BE2C (cell line): ENCODE data around the gene JARID2.
A peak's percentile ranks its signal among the peaks of the same experiment; 100 is the strongest.

ENCODE experiments used
- DNase-seq: peaks from one replicate; pipeline ENCODE4 v3.0.0-alpha.2; 2020
- H3K27me3 ChIP-seq: fragments of 250-450 bp; sonication (Bioruptor Pico); 2 replicates; pipeline ENCODE4 v1.5.1; 2020; ENCODE audit warnings: mild to moderate bottlenecking
- H3K36me3 ChIP-seq: fragments of 250-450 bp; sonication (Bioruptor Pico); 2 replicates; pipeline ENCODE4 v1.5.1; 2020; ENCODE audit warnings: mild to moderate bottlenecking
- H3K4me1 ChIP-seq: fragments of 250-450 bp; sonication (Bioruptor Pico); 2 replicates; pipeline ENCODE4 v1.5.1; 2020
- H3K4me3 ChIP-seq: 2 replicates; pipeline ENCODE4 v1.5.1; 2011; ENCODE audit warnings: low read depth, low read length
- H3K9me3 ChIP-seq: fragments of 250-450 bp; sonication (Bioruptor Pico); 2 replicates; pipeline ENCODE4 v1.5.1; 2020
- CTCF ChIP-seq: IDR thresholded peaks from 2 replicates; pipeline ENCODE4 v1.5.1; 2012; ENCODE audit warnings: mild to moderate bottlenecking, low read depth, low read length

Gene JARID2

GRCh38 chr6:15444081-15444731, 198.3 kb downstream of the JARID2 start:
- no peaks in the 10 kb centered on the region for H3K27me3 ChIP-seq
- H3K4me3 ChIP-seq, result peak overlapping the region; percentile 48
- H3K4me1 ChIP-seq, result peaks cover 51% of the 10 kb centered on the region
- 0 out of 2 replicates have a peak, but pooled peaks have one; percentile 9 for TF ChIP-seq CTCF
- no peaks in the 10 kb centered on the region for H3K9me3 ChIP-seq
- DNase-seq, result peak; percentile 77
- no peaks in the 10 kb centered on the region for H3K36me3 ChIP-seq

- DNase-seq, result peak; percentile 90
- Histone ChIP-seq H3K36me3 (no peaks in the 10 kb centered on the region), H3K9me3 (no peaks in the 10 kb centered on the region), H3K4me3 (no peak overlapping the region), H3K4me1 (peaks cover 44% of the 10 kb centered on the region), H3K27me3 (no peaks in the 10 kb centered on the region)
- TF ChIP-seq CTCF, result peak; percentile 69
These were observed 199.0 kb downstream of the JARID2 start for GRCh38 chr6:15444881-15445280.

- DNase-seq, result no peak
- Histone ChIP-seq H3K9me3 (no peaks in the 10 kb centered on the region), H3K27me3 (no peaks in the 10 kb centered on the region), H3K4me3 (no peak overlapping the region), H3K4me1 (peaks cover 24% of the 10 kb centered on the region), H3K36me3 (peaks cover 6% of the 10 kb centered on the region; the same call in 1 of the 2 replicates)
- no peak for TF ChIP-seq CTCF
These were observed 201.8 kb downstream of the JARID2 start for GRCh38 chr6:15447546-15448267.

GRCh38 chr6:15449011-15449410, 203.1 kb downstream of the JARID2 start:
- no peaks in the 10 kb centered on the region for H3K27me3 ChIP-seq
- H3K4me3 ChIP-seq, result no peak overlapping the region
- no peak for DNase-seq
- H3K9me3 ChIP-seq, result no peaks in the 10 kb centered on the region
- TF ChIP-seq CTCF, result no peak
- peaks cover 15% of the 10 kb centered on the region for H3K4me1 ChIP-seq
- H3K36me3 ChIP-seq, result peaks cover 6% of the 10 kb centered on the region; the same call in 1 of the 2 replicates

GRCh38 chr6:15451738-15452137, 205.9 kb downstream of the JARID2 start:
- DNase-seq, result no peak
- Histone ChIP-seq H3K27me3 (no peaks in the 10 kb centered on the region), H3K4me1 (peaks cover 7% of the 10 kb centered on the region; the same call in 1 of the 2 replicates), H3K36me3 (peaks cover 6% of the 10 kb centered on the region; the same call in 1 of the 2 replicates), H3K4me3 (no peak overlapping the region), H3K9me3 (no peaks in the 10 kb centered on the region)
- no peak for TF ChIP-seq CTCF
